Measurements from ENCODE around the gene CABP2.

DNA sequence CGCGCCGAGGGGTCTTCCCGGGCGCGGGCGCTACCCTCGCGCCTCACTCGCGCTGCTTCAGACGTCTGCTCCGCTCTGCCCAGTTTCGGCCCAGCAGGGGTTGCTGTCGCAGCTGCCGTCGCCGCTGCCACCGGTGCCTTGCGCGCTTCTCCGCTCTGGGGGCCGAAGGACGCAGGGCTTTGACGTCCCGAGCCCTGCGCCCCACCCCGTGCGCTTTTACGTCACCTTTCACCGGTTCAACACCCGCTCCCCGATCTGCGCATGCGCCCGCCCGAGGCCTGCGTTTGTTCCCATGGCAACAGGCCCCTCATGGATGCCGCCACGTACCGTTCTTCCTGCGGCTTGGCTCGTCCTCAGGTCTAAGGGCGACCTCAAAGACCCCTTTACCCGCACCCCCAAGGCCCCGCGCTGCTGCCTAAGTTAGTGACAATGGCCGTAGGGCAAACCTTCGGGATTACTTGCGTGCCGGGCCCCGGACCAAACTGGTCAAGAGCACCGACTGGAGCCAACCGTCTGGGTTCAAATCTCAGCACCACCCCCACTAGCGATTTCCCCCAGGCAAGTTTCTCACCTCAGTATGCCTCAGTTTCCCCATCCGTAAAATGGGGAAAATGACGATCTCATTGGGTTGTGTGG, 14.6 kb downstream of the CABP2 start:
- TF ChIP-seq EP300 (IDR thresholded peaks at IDR 0.05; ENCODE audit: borderline replicate concordance) = no peak
- peak; percentile 46; the same call in 1 of the 2 replicates for TF ChIP-seq FOXM1 (IDR thresholded peaks at IDR 0.05; ENCODE audit: borderline replicate concordance, low read depth)
- no peak for TF ChIP-seq NFIC (IDR thresholded peaks at IDR 0.05)
- TF ChIP-seq, protein P1, sequence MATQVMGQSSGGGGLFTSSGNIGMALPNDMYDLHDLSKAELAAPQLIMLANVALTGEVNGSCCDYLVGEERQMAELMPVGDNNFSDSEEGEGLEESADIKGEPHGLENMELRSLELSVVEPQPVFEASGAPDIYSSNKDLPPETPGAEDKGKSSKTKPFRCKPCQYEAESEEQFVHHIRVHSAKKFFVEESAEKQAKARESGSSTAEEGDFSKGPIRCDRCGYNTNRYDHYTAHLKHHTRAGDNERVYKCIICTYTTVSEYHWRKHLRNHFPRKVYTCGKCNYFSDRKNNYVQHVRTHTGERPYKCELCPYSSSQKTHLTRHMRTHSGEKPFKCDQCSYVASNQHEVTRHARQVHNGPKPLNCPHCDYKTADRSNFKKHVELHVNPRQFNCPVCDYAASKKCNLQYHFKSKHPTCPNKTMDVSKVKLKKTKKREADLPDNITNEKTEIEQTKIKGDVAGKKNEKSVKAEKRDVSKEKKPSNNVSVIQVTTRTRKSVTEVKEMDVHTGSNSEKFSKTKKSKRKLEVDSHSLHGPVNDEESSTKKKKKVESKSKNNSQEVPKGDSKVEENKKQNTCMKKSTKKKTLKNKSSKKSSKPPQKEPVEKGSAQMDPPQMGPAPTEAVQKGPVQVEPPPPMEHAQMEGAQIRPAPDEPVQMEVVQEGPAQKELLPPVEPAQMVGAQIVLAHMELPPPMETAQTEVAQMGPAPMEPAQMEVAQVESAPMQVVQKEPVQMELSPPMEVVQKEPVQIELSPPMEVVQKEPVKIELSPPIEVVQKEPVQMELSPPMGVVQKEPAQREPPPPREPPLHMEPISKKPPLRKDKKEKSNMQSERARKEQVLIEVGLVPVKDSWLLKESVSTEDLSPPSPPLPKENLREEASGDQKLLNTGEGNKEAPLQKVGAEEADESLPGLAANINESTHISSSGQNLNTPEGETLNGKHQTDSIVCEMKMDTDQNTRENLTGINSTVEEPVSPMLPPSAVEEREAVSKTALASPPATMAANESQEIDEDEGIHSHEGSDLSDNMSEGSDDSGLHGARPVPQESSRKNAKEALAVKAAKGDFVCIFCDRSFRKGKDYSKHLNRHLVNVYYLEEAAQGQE (IDR thresholded peaks at IDR 0.05; ENCODE audit: low read depth) = no peak
- peak; percentile 94 for TF ChIP-seq ZBTB7A (IDR thresholded peaks at IDR 0.05; ENCODE audit: low read depth)
- no peak for TF ChIP-seq TAF1 (IDR thresholded peaks at IDR 0.05; ENCODE audit: low read depth)
- no peak for TF ChIP-seq CEBPB (IDR thresholded peaks at IDR 0.05)
- TF ChIP-seq CREB1 (IDR thresholded peaks at IDR 0.05; ENCODE audit: low read depth) = peak; percentile 89
- TF ChIP-seq, protein P2, sequence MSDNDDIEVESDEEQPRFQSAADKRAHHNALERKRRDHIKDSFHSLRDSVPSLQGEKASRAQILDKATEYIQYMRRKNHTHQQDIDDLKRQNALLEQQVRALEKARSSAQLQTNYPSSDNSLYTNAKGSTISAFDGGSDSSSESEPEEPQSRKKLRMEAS (IDR thresholded peaks at IDR 0.05) = no peak; the same call in 1 of the 2 replicates
